ENCODE data around the gene HS6ST3.
"Not testable (repeated sequence)": the region's sequence is repeated elsewhere in the genome, so short reads cannot be mapped to it uniquely, and the experiment has no call there.

The HS6ST3 gene

DNA sequence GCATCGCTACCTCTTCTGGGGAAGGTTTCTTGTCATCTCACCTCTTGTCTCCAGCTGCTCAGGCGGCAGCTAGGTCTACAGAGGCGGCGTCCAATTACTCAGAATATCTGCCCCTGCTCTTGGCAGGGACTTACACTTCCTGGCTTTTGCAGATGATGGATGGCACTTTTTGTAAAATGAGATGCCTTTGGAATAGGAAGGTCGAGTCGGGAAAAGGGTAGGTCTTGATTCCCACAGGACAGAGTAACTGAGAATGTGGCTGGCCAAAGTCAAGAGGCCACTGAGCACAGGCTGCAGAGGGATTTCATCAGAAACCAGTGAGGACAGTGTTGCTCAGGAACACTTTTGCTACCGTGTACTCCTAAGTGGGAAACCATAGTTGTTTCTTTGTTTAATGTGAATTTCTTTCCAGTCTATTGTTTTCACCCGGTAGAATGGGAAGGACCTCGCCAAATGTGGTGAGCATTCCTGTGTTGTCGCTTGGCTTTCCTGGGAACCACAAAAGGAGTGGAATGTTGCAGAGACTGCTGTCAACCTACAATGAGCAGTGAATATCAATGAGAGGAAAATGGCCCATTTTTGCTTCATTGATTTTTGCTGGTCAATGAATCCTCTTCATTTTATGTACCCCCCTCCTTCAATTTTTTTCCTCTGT, 383.7 kb downstream of the HS6ST3 start:
- no peak for DNase-seq

- no peak for DNase-seq
Observed at GRCh38 chr13:96474181-96474557, 384.3 kb downstream of the HS6ST3 start.

DNA sequence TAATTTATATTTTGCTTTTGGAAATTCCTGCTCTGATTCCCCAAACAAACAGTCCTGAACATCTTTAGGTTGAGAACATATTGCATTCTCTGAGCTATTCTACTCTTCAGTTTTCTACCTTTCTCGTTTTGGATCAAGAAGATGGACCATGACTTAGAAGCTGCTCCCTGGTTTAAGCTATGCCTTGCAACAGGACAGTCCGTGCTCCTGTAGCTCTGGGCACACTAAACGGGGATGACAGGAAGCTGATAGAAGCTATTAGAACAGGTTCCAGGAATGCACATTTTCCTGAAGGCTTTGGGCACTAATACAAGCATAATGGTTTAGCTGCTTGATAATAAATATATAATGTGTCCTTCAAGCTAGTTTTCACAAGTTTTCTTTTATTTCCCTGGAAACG, 385.2 kb downstream of the HS6ST3 start:
- no peak for DNase-seq

GRCh38 chr13:96481482-96481881, 391.6 kb downstream of the HS6ST3 start:
- DNase-seq: no peak

GRCh38 chr13:96490496-96490989, 400.6 kb downstream of the HS6ST3 start:
- no peak for DNase-seq

GRCh38 chr13:96491103-96491502, 401.2 kb downstream of the HS6ST3 start:
- no peak for DNase-seq

DNA sequence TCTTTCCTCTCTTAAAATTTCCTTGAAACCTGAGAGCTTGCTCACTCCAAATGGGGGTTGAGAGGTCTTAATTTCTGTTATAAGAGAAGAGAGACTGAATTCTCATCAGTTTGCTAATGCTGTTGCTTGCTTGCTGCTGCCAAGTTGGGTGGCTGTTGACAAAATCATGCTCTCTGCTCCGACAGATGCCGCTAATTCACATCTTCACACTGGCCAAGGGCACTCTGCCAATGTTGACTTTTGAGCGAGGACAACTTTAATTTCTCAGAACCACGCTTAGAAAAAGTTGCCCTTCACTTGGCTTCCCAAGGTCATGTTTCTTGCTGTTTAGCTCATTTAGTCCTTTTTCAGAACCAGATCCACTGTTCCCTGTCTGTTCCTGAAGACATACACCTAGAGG, 402.9 kb downstream of the HS6ST3 start:
- no peak for DNase-seq

- DNase-seq: no peak
Observed at GRCh38 chr13:96499656-96500055, 409.7 kb downstream of the HS6ST3 start.

GRCh38 chr13:96500953-96501352, 411.0 kb downstream of the HS6ST3 start:
- DNase-seq: no peak

DNA sequence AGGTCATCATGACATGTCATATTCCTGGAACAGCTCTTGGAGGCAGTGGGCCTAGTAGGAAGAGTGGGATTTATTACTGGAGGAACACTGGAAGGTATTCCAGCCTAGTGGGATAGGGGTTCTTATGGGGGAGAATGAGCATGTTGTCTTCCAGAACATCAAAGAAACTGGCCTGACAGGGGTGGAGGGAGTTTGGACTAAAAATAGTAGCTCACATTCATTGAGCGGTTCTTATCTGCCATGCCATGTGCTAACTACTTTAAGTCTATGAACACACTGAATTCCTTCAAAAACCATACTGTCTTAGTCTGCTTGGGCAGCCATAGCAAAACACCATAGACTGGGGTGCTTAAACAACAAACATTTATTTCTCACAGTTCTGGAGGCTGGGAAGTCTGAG, 413.6 kb downstream of the HS6ST3 start:
- DNase-seq: no peak

DNA sequence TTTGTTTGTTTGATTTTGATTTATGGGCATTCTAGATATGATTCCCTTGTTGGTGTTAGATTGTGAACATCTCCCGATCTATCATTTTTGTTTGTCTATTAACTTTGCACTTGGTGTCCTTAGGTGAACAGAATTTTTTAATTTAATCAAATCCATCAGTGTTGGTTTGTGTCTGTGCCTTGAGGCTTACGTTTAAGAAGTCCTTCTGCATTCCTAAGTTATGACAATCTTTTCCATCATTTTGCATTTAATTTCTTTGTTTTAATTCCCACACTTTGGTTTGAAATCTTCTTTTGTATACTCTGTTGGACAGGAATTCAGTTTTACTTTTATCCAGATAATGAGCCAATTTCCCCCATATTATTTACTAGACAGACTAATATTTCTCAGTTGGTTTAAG, 421.7 kb downstream of the HS6ST3 start:
- DNase-seq: no peak

DNA sequence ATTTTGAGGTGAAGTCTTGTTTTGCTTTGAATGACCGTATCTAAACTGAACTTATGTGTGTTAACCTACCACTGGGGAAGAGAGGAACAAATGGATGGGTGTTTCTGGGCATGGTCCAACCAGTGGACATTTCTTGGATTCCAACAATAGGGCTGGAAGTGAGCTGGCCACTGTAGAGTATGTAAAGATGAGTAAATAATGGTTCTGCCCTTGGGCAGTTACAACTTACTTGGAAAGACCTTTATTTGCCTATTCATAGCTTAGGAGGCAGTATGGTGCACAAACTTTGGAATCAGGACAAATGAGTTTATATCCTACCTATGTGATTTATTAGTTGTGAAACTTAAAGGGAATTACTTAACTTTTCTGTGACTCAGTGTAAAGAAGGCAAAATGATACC, 429.5 kb downstream of the HS6ST3 start:
- DNase-seq: no peak

GRCh38 chr13:96524398-96525020, 434.6 kb downstream of the HS6ST3 start:
- DNase-seq: not testable (repeated sequence)

- DNase-seq: no peak
Observed at GRCh38 chr13:96525715-96526114, 435.8 kb downstream of the HS6ST3 start.

GRCh38 chr13:96527497-96527896, 437.6 kb downstream of the HS6ST3 start:
- no peak for DNase-seq

GRCh38 chr13:96532804-96533203, 442.9 kb downstream of the HS6ST3 start:
- no peak for DNase-seq

GRCh38 chr13:96533408-96533807, 443.5 kb downstream of the HS6ST3 start:
- DNase-seq: no peak

GRCh38 chr13:96539791-96540190, 449.9 kb downstream of the HS6ST3 start:
- no peak for DNase-seq

DNA sequence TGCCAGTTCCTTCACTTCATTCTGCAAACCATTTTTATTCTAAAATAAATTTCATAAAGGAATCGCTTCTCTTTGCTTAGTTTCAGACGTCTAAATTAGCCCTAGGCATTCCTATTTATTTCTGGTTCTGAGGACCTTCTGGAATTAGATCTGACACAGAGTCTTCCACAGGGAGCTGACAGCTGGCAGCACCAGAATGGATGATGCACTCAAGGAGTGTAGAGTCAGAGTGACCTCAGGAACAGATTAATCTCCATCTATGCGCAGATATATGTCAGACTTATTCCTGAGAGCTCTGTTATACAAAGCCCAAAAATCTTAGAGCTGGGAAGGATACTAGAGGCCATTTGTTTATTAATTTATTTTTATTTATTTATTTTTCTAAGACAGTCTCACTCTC, 450.8 kb downstream of the HS6ST3 start:
- no peak for DNase-seq

GRCh38 chr13:96542986-96543385, 453.1 kb downstream of the HS6ST3 start:
- no peak for DNase-seq

DNA sequence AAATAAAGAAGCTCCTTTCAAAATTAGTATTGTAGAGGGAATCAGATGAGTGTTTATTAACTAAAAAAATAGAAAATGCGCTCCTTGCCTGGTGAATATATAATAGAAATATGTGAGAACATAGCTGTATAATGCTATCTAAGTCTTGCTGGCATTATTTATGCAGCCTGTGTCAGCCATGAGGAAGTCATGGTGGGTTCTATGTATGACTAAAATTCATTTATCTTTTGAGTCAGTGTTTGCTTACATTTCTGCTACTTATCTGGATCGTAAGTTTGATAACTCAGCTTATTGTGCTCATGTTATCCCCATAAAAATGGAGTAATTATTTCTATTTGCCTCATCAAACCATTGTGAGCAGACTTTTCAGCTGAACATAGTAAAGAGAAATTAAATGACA, 455.1 kb downstream of the HS6ST3 start:
- DNase-seq: no peak

- no peak for DNase-seq
Observed at GRCh38 chr13:96546463-96546862, 456.6 kb downstream of the HS6ST3 start.

GRCh38 chr13:96551546-96551945, 461.6 kb downstream of the HS6ST3 start:
- DNase-seq: no peak

DNA sequence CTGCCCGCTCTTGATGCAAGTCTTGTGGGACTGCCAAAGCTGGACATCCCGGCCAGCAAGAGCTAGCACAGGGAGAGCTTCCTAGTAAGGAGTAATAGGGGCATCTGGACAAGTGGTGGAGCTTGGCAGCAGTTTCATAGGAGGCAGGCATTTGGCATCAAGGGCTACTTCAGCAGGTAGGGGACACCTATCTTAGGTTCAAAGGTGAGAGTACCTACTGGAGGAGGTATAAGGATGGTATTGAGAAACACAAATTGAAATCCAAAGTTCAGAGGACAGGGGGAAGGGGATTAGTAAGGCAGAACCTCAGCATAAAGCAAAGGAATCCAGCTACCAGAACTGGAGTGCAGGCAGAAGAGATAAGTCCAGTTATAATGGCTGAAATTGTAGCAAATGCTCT, 462.7 kb downstream of the HS6ST3 start:
- DNase-seq: no peak

DNA sequence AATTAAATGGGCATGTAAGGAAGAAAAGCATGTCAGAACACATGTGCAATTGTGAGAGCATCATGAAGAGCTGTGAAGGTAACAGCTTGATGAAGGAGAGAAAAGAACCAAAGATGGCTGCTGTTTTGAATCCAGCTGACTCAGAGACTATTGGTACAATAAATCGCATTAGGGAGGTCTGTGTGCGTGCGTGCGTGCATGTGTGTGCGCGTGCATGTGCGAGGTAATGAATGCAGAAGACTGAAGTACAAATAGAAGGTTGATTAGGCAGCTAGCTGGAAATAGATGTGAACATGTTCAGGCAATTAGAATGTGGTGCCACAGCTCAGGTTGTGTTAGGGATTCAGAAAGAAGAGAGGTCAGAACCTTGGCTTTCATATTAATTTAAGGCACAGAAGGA, 463.9 kb downstream of the HS6ST3 start:
- DNase-seq: no peak

Measured in CD4-positive, alpha-beta T cell treated with Interleukin-10 for 1 hour (primary cell).